Cardiac fibroblast (primary cell): ENCODE results near the gene BCAR3.
A peak's percentile ranks its signal among the peaks of the same experiment; 100 is the strongest.

ENCODE experiments used
- DNase-seq, 2 donors: peaks; one replicate each; pipeline versions ENCODE4 v3.0.0 to v3.0.0-alpha.2; 2010; ENCODE audit warnings: low read depth in 2 of 2
- H3K4me3 ChIP-seq, 2 donors: replicated peaks in 1 of 2; 1 replicate in 1 of 2; 2 replicates in 1 of 2; pipeline ENCODE4 v1.5.1; 2011; ENCODE audit warnings: low read depth in 2 of 2, low read length in 2 of 2, mild to moderate bottlenecking in 2 of 2, moderate library complexity in 1 of 2
- CTCF ChIP-seq: IDR thresholded peaks from one replicate; pipeline ENCODE4 v1.5.1; 2011; ENCODE audit warnings: low read depth, mild to moderate bottlenecking, low read length, inconsistent platforms

Gene BCAR3

GRCh38 chr1:93613898-93614297 lies 67.7 kb downstream of the BCAR3 start:
- H3K4me3 ChIP-seq = peak overlapping the region; percentile 13 to 30
- no peak for TF ChIP-seq CTCF
- DNase-seq = peak; percentile 66 to 86

GRCh38 chr1:93612510-93612909 lies 69.1 kb downstream of the BCAR3 start:
- no peak for TF ChIP-seq CTCF
- no peak for DNase-seq
- H3K4me3 ChIP-seq = no peak overlapping the region

- no peak for TF ChIP-seq CTCF
- no peak for DNase-seq
- no peak overlapping the region for H3K4me3 ChIP-seq
Measured at GRCh38 chr1:93611668-93612067, 70.0 kb downstream of the BCAR3 start.

- H3K4me3 ChIP-seq = no peak overlapping the region
- DNase-seq = no peak
- TF ChIP-seq CTCF = no peak
Measured at GRCh38 chr1:93609536-93609935, 72.1 kb downstream of the BCAR3 start.

GRCh38 chr1:93608187-93609109 lies 73.2 kb downstream of the BCAR3 start:
- DNase-seq = peak in 1 of 2 donors; percentile 65
- no peak for TF ChIP-seq CTCF
- H3K4me3 ChIP-seq = no peak overlapping the region

- H3K4me3 ChIP-seq = no peak overlapping the region
- no peak for TF ChIP-seq CTCF
- peak in 1 of 2 donors; percentile 77 for DNase-seq
Measured at GRCh38 chr1:93607814-93608186, 73.8 kb downstream of the BCAR3 start.
